ENCODE measurements around the gene DLK1. TPM values are rescaled to one million over a fixed set of nuclear protein-coding genes. Genes with fewer than 3 reads are reported as not detected.

DLK1 gene
- total and polyA plus RNA-seq, 3 donors from 2014 or later, result 45.6 to 109 (median 59.4) TPM

DNA sequence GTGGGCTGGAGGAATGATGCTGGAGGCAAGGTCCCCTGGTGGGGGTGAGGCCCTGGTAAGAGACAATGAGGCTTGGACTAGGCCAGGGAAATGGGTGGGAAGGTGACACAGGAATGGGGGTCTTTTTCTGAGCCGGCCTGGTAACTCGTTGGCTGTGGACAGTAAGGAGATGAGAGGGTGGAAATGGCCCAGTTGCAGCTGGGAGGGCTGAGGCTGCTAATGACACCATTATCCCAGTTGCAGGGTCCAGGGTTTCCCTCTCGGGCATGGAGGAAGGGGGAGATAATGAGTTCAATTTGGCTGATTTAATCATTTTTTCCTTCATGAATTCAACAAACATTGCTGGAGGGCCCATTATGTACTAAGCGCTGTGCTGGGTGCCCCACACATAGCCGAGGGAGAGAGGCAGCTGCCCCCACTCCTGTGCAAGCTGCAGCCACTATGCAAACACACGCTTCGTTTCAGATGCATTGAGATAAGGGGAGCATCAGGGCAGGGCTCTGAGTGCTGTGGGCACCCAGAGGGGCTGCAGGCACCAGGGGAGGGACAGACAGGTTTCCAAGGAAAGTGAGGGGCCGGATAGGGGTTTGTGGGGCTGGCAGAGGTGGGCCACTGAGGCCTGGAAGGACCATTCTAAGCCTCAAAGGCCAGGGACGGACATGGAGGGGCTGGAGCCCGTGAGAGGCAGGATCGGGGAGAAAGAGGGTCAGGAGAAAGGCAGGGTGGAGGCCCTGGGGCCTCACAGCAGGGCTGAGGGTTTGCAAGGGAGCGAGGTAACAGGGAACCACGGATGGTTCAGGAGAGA is 56.0 kb downstream of the DLK1 start:
- DNase-seq, result no peak
- TF ChIP-seq, protein P1, sequence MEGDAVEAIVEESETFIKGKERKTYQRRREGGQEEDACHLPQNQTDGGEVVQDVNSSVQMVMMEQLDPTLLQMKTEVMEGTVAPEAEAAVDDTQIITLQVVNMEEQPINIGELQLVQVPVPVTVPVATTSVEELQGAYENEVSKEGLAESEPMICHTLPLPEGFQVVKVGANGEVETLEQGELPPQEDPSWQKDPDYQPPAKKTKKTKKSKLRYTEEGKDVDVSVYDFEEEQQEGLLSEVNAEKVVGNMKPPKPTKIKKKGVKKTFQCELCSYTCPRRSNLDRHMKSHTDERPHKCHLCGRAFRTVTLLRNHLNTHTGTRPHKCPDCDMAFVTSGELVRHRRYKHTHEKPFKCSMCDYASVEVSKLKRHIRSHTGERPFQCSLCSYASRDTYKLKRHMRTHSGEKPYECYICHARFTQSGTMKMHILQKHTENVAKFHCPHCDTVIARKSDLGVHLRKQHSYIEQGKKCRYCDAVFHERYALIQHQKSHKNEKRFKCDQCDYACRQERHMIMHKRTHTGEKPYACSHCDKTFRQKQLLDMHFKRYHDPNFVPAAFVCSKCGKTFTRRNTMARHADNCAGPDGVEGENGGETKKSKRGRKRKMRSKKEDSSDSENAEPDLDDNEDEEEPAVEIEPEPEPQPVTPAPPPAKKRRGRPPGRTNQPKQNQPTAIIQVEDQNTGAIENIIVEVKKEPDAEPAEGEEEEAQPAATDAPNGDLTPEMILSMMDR (IDR thresholded peaks at IDR 0.05), result no peak
- no peak for TF ChIP-seq POLR2A (IDR thresholded peaks at IDR 0.05)
- Histone ChIP-seq H3K27ac (no peak overlapping the region), H3K4me1 (no peaks in the 10 kb centered on the region), H3K36me3 (ENCODE audit: low read depth, missing control alignments) (no peaks in the 10 kb centered on the region), H3K4me3 (no peak overlapping the region), H3K9me3 (no peaks in the 10 kb centered on the region), H3K27me3 (no peaks in the 10 kb centered on the region)
- 82 to 85% methylated on average over 11 to 13 of the region's 13 CpGs for WGBS, 2 donors
- intact Hi-C loops (cut with DNase I; ENCODE audit: low total_unique reads), result no loop called here

DNA sequence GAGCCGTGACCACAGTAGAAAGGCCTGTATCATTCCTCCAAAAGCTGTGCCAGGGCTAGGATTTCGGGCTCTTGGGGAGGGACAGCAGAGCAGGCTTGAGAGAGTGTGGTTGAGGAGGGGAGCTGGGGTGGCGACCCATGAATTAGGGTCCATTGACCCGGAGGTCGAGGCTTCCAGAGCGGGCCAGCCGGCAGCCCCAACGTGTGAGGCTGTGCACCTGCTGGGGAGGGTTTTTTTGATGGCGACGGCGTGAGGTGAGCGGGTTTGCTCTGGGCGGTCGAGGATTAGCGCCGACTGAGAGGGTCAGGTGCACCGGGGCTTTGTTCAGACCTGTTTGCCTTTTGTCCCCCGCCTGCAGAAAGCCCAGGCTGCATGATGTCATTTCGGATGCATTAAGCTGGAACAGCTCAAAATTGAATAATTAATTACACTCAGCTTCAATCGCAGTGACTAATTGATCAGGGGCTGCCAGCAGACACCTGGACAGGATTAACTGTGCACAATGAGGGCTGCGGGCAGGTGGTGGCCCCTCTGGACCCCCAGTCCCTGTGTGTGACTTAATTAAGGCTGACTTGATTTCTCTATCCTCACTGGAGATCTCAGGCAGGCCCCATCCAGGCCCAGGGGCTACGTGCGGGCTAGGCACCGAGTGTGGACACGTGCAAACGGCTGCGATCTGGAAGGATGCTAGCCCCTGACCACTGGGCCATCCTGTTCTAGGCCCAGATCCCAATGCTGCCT is 57.1 kb downstream of the DLK1 start:
- 93 to 95% methylated on average over 23 to 27 of the region's 27 CpGs for WGBS, 2 donors
- Histone ChIP-seq H3K36me3 (ENCODE audit: low read depth, missing control alignments) (no peaks in the 10 kb centered on the region), H3K9me3 (no peaks in the 10 kb centered on the region), H3K27me3 (no peaks in the 10 kb centered on the region), H3K27ac (no peak overlapping the region), H3K4me3 (no peak overlapping the region), H3K4me1 (no peaks in the 10 kb centered on the region)
- TF ChIP-seq, protein P1 (IDR thresholded peaks at IDR 0.05), result no peak
- no peak for TF ChIP-seq POLR2A (IDR thresholded peaks at IDR 0.05)
- intact Hi-C loops (cut with DNase I; ENCODE audit: low total_unique reads), result no loop called here
- DNase-seq, result no peak

DNA sequence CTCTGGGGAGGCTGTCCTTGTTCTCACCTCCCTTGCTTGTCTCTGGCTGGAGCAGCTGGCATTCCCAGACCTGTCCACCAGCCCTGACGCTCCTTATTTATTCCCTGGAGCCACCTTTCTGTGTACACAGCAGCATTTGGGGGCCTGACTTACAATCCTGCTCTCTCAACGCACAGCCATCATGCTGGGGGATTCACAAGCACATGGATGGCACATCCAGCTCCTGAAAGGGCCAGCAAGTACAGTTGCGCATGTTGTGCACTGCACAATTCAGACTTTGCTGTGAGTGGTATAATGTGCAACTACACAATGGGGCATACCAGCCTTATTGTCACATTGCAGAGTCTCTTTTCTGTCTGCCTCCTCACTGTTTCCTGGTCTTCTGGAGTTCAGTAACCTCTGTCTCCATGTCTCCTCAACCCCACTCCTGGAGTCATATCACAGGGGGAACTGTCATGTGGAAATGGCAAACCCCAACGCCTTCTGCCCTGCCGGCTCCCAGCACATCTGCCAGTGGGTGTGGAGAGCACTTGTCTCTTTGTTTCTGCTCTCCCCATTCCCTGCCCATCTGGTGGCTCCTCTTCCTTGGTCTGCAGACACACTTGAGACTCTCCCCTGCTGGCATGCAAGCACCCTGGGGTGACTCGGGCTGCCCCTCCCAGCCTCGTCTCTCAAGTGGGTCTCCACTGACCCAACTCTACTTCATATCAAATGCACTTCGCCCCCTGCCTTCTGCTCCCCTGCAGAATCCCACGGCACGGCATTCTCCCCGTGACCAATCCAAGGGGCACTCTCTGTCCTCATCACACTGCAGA is 58.0 kb downstream of the DLK1 start:
- Histone ChIP-seq H3K4me1 (no peaks in the 10 kb centered on the region), H3K27ac (no peak overlapping the region), H3K4me3 (no peak overlapping the region), H3K36me3 (ENCODE audit: low read depth, missing control alignments) (no peaks in the 10 kb centered on the region), H3K27me3 (no peaks in the 10 kb centered on the region), H3K9me3 (no peaks in the 10 kb centered on the region)
- intact Hi-C loops (cut with DNase I; ENCODE audit: low total_unique reads), result no loop called here
- DNase-seq, result no peak
- TF ChIP-seq, protein P1 (IDR thresholded peaks at IDR 0.05), result no peak
- no peak for TF ChIP-seq POLR2A (IDR thresholded peaks at IDR 0.05)
- 81 to 88% methylated on average over 8 to 11 of the region's 11 CpGs for WGBS, 2 donors

DNA sequence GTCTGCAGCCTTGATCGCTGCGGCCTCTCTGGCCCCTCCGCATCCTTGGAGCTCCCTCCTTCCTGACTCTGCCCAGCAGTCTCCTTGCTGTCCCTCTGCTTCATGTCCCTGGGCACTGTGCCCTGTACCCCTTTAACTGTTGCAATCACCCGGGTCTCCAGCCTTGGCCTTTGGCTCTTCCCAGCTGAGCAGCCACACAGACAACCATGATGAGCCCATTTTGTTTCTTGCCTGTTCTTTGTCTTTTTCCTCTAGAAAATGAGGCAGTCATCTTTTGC is 58.6 kb downstream of the DLK1 start:
- no peak for DNase-seq
- H3K9me3 ChIP-seq, result no peaks in the 10 kb centered on the region
- 67 to 79% methylated on average over 4 of the region's 4 CpGs for WGBS, 2 donors
- H3K4me1 ChIP-seq, result no peaks in the 10 kb centered on the region
- H3K4me3 ChIP-seq, result no peak overlapping the region
- no peaks in the 10 kb centered on the region for H3K36me3 ChIP-seq (ENCODE audit: low read depth, missing control alignments)
- no peak overlapping the region for H3K27ac ChIP-seq
- intact Hi-C loops (cut with DNase I; ENCODE audit: low total_unique reads), result no loop called here
- TF ChIP-seq, protein P1 (IDR thresholded peaks at IDR 0.05), result no peak
- TF ChIP-seq POLR2A (IDR thresholded peaks at IDR 0.05), result no peak
- H3K27me3 ChIP-seq, result no peaks in the 10 kb centered on the region

All from testis (tissue), 3 donors.